Neural cell (in vitro differentiated cells): ENCODE data around the gene PKNOX2. TPM values are rescaled to one million over a fixed set of nuclear protein-coding genes. Genes with fewer than 3 reads are reported as not detected.

Experiments used
- H2AFZ ChIP-seq: fragments of 200-600, 300-800 bp; sonication (generic), shearing (Covaris generic); 2 replicates; pipeline ENCODE4 v1.6.0; 2014; ENCODE audit warnings: low read depth, mild to moderate bottlenecking, antibody characterized with exemption, low read length, moderate library complexity
- H3F3A ChIP-seq: fragments of 200-600 bp; shearing (Covaris generic); 2 replicates; pipeline ENCODE4 v1.6.1; 2016; ENCODE audit warnings: mild to moderate bottlenecking, moderate library complexity, mixed read lengths, antibody characterized with exemption, low read length; ENCODE audit not compliant: insufficient read depth, poor library complexity, severe bottlenecking
- H3K27ac ChIP-seq: fragments of 200-600, 300-800 bp; sonication (generic), shearing (Covaris generic); 2 replicates; pipeline ENCODE4 v1.5.1; 2014; ENCODE audit warnings: mild to moderate bottlenecking, low read length, moderate library complexity
- H3K27me3 ChIP-seq: fragments of 300-800, 200-600 bp; sonication (generic), shearing (Covaris generic); 2 replicates; pipeline ENCODE4 v1.6.0; 2014; ENCODE audit warnings: mild to moderate bottlenecking, low read depth, low read length, moderate library complexity; ENCODE audit not compliant: insufficient read depth
- H3K36me3 ChIP-seq: fragments of 300-800, 200-600 bp; sonication (generic), shearing (Covaris generic); 2 replicates; pipeline ENCODE4 v1.5.1; 2014; ENCODE audit warnings: mild to moderate bottlenecking, antibody characterized with exemption, low read length, moderate library complexity; ENCODE audit not compliant: insufficient read depth
- H3K4me2 ChIP-seq: fragments of 300-800, 200-600 bp; sonication (generic), shearing (Covaris generic); 2 replicates; pipeline ENCODE4 v1.6.0; 2014; ENCODE audit warnings: mild to moderate bottlenecking, low read length
- H3K4me3 ChIP-seq: fragments of 300-800, 200-600 bp; sonication (generic), shearing (Covaris generic); 2 replicates; pipeline ENCODE4 v1.5.1; 2014; ENCODE audit warnings: mild to moderate bottlenecking, low read length, moderate library complexity
- H3K79me2 ChIP-seq: fragments of 200-600 bp; shearing (Covaris generic); replicated peaks from 2 replicates; pipeline ENCODE4 v1.6.0; 2014; ENCODE audit warnings: mild to moderate bottlenecking, low read length, moderate library complexity; ENCODE audit not compliant: insufficient read depth
- H3K9ac ChIP-seq: fragments of 300-800, 200-600 bp; sonication (generic), shearing (Covaris generic); 2 replicates; pipeline ENCODE4 v1.6.1; 2016; ENCODE audit warnings: mild to moderate bottlenecking, low read length, mixed read lengths
- H3K9me2 ChIP-seq: fragments of 200-600 bp; shearing (Covaris generic); 2 replicates; pipeline ENCODE4 v1.6.1; 2016; ENCODE audit warnings: mild to moderate bottlenecking, low read length, mixed read lengths; ENCODE audit not compliant: insufficient read depth
- H3K9me3 ChIP-seq: fragments of 200-600, 300-800 bp; sonication (generic), shearing (Covaris generic); 2 replicates; pipeline ENCODE4 v1.6.1; 2016; ENCODE audit warnings: mild to moderate bottlenecking, mixed run types, low read length, moderate library complexity, mixed read lengths
- H4K20me1 ChIP-seq: fragments of 200-600 bp; shearing (Covaris generic); 2 replicates; pipeline ENCODE4 v1.6.1; 2016; ENCODE audit warnings: mild to moderate bottlenecking, mixed run types; ENCODE audit not compliant: insufficient read depth
- CTCF ChIP-seq: fragments of 450-650 bp; IDR thresholded peaks from 2 replicates; pipeline ENCODE4 v1.5.1; 2014; ENCODE audit warnings: antibody characterized with exemption, mild to moderate bottlenecking, moderate library complexity; ENCODE audit not compliant: poor library complexity, severe bottlenecking
- EP300 ChIP-seq: fragments of 450-650 bp; conservative IDR thresholded peaks from 2 replicates; pipeline ENCODE4 v1.6.1; 2014; ENCODE audit warnings: antibody characterized with exemption, mild to moderate bottlenecking, moderate library complexity; ENCODE audit not compliant: poor library complexity, severe bottlenecking
- EZH2 ChIP-seq: fragments of 200-600, 300-800 bp; shearing (Covaris generic), sonication (generic); IDR thresholded peaks from 2 replicates; pipeline ENCODE4 v1.6.1; 2014; ENCODE audit warnings: antibody characterized with exemption, low read length, borderline replicate concordance, mild to moderate bottlenecking; ENCODE audit not compliant: insufficient read depth, poor library complexity, severe bottlenecking
- MXI1 ChIP-seq: fragments of 450-650 bp; conservative IDR thresholded peaks from 2 replicates; pipeline ENCODE4 v1.6.1; 2014; ENCODE audit warnings: antibody characterized with exemption, mild to moderate bottlenecking; ENCODE audit not compliant: poor library complexity, severe bottlenecking
- POLR2AphosphoS5 ChIP-seq: IDR thresholded peaks from 2 replicates; pipeline ENCODE4 v1.6.1; 2012
- RAD21 ChIP-seq: fragments of 450-650 bp; conservative IDR thresholded peaks from 2 replicates; pipeline ENCODE4 v1.6.1; 2014; ENCODE audit warnings: antibody characterized with exemption, mild to moderate bottlenecking, moderate library complexity
- SMC3 ChIP-seq: fragments of 450-650 bp; conservative IDR thresholded peaks from 2 replicates; pipeline ENCODE4 v1.6.1; 2014; ENCODE audit warnings: antibody characterized with exemption, mild to moderate bottlenecking, moderate library complexity; ENCODE audit not compliant: poor library complexity
- TAF1 ChIP-seq: IDR thresholded peaks from 2 replicates; pipeline ENCODE4 v1.6.1; 2012; ENCODE audit warnings: low read depth
- polyA plus RNA-seq: library from polyadenylated mRNA; depleted of rRNA; stranded (reverse); fragments of >200 nt; gene quantifications from 2 replicates; pipeline ENCODE4 v1.2.3, GENCODE V29; 2014
- TF ChIP-seq, protein P1 (sequence below): IDR thresholded peaks from 2 replicates; pipeline ENCODE4 v1.6.1; 2012; ENCODE audit warnings: borderline replicate concordance

PKNOX2 gene
- polyA plus RNA-seq, 1 donor from 2014 or later, result 0.99 TPM

DNA sequence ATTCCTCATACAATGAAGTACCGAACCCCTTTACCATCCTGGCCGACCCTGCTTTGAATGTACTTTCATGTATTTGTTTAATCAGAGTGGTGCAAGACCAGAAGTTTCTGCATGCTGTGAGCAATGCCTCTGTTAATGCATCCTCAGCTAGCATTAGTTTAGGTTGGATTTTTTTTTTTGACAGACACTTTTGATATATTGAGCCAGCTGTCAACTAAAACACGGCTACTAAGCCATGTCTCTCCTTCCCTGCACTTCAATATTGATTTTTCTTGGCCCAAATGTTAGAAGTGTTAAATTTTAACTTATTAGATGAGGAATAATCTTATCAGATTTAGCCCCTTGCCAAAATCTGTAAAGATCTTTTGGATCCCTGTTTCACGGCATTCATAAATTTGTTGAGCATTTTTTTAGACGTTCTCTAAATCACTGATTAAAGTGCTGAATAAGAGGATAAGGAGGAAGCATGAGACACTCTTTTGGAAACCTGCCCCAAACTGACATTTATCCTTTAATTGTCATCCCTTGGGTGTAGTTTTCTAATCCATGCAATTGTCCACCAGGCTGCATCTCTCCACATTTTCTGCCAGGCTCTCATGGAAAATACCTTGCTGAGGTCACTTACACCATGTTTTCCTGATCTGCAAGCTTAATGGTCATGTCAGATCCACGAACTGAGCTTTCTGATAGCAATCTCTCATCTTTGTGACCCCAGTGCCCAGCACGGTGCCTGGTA is 200.8 kb downstream of the PKNOX2 start:
- Histone ChIP-seq H3K9me3 (no peaks in the 10 kb centered on the region), H3K79me2 (no peaks in the 10 kb centered on the region), H3F3A (no peaks in the 10 kb centered on the region), H2AFZ (no peak overlapping the region), H3K4me2 (no peak overlapping the region), H3K9ac (no peak overlapping the region), H3K4me3 (no peak overlapping the region), H3K27ac (no peak overlapping the region), H4K20me1 (no peaks in the 10 kb centered on the region), H3K9me2 (no peaks in the 10 kb centered on the region), H3K36me3 (no peaks in the 10 kb centered on the region), H3K27me3 (no peaks in the 10 kb centered on the region)
- TF ChIP-seq CTCF (no peak), SMC3 (no peak), EP300 (no peak), TAF1 (no peak), POLR2AphosphoS5 (no peak), MXI1 (no peak), EZH2 (no peak), RAD21 (no peak)
- TF ChIP-seq, protein P1, sequence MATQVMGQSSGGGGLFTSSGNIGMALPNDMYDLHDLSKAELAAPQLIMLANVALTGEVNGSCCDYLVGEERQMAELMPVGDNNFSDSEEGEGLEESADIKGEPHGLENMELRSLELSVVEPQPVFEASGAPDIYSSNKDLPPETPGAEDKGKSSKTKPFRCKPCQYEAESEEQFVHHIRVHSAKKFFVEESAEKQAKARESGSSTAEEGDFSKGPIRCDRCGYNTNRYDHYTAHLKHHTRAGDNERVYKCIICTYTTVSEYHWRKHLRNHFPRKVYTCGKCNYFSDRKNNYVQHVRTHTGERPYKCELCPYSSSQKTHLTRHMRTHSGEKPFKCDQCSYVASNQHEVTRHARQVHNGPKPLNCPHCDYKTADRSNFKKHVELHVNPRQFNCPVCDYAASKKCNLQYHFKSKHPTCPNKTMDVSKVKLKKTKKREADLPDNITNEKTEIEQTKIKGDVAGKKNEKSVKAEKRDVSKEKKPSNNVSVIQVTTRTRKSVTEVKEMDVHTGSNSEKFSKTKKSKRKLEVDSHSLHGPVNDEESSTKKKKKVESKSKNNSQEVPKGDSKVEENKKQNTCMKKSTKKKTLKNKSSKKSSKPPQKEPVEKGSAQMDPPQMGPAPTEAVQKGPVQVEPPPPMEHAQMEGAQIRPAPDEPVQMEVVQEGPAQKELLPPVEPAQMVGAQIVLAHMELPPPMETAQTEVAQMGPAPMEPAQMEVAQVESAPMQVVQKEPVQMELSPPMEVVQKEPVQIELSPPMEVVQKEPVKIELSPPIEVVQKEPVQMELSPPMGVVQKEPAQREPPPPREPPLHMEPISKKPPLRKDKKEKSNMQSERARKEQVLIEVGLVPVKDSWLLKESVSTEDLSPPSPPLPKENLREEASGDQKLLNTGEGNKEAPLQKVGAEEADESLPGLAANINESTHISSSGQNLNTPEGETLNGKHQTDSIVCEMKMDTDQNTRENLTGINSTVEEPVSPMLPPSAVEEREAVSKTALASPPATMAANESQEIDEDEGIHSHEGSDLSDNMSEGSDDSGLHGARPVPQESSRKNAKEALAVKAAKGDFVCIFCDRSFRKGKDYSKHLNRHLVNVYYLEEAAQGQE, result no peak

DNA sequence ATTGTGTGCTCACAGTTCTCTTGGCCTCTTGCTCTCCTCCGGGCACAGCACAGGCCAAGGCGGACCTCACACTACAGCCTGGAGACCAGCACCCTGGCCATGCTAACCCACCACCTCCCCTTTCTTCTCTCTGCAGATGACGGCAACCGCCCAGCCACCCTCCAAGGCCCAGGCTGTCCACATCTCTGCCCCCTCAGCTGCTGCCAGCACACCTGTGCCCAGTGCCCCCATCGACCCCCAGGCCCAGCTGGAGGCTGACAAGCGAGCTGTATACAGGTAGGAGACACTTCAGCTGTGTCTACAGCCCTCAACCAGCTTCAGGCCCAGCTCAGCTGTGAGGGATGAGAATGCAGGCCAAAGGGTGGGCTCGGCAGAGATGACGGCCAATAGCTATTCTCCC is 203.2 kb downstream of the PKNOX2 start:
- Histone ChIP-seq H2AFZ (no peak overlapping the region), H3K79me2 (no peaks in the 10 kb centered on the region), H4K20me1 (no peaks in the 10 kb centered on the region), H3K9ac (no peak overlapping the region), H3F3A (no peaks in the 10 kb centered on the region), H3K36me3 (no peaks in the 10 kb centered on the region), H3K27ac (no peak overlapping the region), H3K9me3 (no peaks in the 10 kb centered on the region), H3K9me2 (no peaks in the 10 kb centered on the region), H3K4me3 (no peak overlapping the region), H3K27me3 (no peaks in the 10 kb centered on the region), H3K4me2 (no peak overlapping the region)
- TF ChIP-seq EZH2, result no peak
- no peak for TF ChIP-seq POLR2AphosphoS5
- no peak for TF ChIP-seq RAD21
- no peak for TF ChIP-seq CTCF
- no peak for TF ChIP-seq EP300
- TF ChIP-seq TAF1, result no peak
- TF ChIP-seq MXI1, result no peak
- no peak for TF ChIP-seq SMC3
- TF ChIP-seq, protein P1, result no peak
